Measurements from ENCODE around the gene LRRC4. TPM values are rescaled to one million over a fixed set of nuclear protein-coding genes. Genes with fewer than 3 reads are reported as not detected.

LRRC4 gene
- total and polyA plus RNA-seq, 8 donors = 0.45 to 61.8 (median 1.1) TPM; not detected in 1

DNA sequence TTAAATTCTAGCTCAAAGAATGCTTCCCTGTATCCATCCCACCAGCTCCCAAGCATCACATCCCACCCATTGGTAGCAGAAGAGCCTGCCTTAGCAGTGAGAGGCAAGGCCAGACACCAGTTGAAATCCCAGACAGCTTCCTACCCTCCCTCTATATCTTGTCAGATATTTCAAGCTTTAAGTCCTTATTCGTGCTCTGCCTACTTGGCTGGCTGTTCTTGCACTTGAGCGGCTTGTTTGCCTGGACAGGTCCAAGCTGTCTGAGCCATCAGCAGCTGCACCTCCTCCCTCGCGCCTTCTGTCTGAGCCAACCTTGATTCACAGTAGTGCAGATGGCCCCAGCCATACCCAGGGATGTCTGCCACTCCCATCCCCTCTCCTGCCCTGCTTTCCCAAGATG, 16.4 kb downstream of the LRRC4 start:
- 85 to 98% (median 96%) methylated on average over 4 of the region's 4 CpGs for WGBS, 5 donors
- intact Hi-C loops (cut with DNase I; ENCODE audit: low total_unique reads) = no loop called here
- TF ChIP-seq EP300 (IDR thresholded peaks at IDR 0.05) (no peak), POLR2A (IDR thresholded peaks at IDR 0.05) (no peak), POLR2AphosphoS5 (IDR thresholded peaks at IDR 0.05) (no peak)
- TF ChIP-seq, protein P1, sequence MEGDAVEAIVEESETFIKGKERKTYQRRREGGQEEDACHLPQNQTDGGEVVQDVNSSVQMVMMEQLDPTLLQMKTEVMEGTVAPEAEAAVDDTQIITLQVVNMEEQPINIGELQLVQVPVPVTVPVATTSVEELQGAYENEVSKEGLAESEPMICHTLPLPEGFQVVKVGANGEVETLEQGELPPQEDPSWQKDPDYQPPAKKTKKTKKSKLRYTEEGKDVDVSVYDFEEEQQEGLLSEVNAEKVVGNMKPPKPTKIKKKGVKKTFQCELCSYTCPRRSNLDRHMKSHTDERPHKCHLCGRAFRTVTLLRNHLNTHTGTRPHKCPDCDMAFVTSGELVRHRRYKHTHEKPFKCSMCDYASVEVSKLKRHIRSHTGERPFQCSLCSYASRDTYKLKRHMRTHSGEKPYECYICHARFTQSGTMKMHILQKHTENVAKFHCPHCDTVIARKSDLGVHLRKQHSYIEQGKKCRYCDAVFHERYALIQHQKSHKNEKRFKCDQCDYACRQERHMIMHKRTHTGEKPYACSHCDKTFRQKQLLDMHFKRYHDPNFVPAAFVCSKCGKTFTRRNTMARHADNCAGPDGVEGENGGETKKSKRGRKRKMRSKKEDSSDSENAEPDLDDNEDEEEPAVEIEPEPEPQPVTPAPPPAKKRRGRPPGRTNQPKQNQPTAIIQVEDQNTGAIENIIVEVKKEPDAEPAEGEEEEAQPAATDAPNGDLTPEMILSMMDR (IDR thresholded peaks at IDR 0.05) = no peak
- no peak overlapping the region for H3K4me3 ChIP-seq
- no peak overlapping the region for H3K27ac ChIP-seq
- H3K27me3 ChIP-seq = no peaks in the 10 kb centered on the region
- no peak for DNase-seq
- H3K4me1 ChIP-seq = peaks cover 17 to 40% (median 30%) of the 10 kb centered on the region in 4 donors
- H3K36me3 ChIP-seq = peaks cover 0 to 28% (median 9%) of the 10 kb centered on the region in 4 donors
- no peaks in the 10 kb centered on the region for H3K9me3 ChIP-seq

DNA sequence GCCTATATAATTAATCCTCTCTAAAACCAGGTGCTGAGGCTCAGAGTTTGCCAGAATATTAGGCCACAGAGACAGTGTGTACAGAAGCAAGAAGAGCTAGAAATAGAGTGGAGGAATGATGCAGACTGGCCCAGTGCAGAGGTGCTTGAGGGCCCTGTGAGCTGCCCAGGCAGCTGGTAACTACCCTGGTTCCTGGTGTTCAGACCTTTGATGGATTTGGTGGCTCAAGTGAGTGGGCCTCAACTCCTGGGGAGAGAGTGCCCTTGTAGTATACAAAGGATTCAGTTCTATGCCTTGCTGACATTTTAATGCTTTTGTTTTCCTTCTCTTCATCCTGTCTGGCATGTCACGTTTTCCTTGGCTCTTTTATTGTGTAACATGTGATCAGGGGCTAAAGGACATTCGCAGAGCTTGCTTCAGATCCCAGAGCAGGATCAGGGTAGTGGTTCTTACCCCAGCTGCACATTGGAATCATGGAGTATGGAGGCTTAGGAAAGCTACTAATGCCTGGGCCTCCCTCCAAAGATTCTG, 20.0 kb downstream of the LRRC4 start:
- WGBS, 5 donors = 48 to 64% (median 53%) methylated on average over 2 of the region's 2 CpGs
- H3K27ac ChIP-seq = peak overlapping the region in 1 of 5 donors; percentile 53
- intact Hi-C loops (cut with DNase I; ENCODE audit: low total_unique reads) = no loop called here

DNA sequence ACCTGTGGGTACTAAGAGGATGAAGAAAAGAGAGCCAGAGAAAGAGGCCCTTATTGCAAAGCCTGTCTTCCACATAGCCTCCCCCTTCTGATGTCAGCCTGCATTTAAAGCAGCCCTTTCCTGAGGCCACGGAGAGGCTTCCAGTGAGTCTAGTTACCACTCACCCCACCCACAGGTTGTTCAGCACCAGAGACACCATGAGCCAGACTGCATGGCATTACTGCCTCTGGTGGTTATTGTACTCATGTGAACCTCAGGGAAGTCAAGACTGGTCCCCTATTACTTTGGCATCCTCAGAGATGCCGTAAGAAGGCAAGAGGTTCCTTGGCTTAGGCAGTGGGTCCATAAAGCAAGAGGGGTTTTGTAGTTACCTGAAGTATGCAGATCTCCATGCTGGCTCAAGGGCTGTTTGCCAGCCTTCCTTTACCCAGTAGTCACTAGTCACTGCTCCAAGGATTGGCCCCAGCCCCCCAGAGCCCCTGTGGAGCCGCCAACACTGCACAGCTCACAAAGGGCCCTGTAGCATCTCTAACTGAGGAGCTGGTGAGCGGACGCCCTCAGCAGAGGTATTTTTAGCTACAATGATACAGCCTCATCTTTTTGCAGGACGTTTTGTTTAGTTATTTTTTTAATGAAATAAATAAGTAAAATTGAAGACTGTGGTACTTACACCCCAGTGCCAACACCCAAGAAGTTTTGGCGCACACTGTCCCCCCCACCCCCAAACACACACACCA, 20.7 kb downstream of the LRRC4 start:
- peak overlapping the region in 1 of 5 donors; percentile 53 for H3K27ac ChIP-seq
- 66 to 91% (median 85%) methylated on average over 7 of the region's 7 CpGs for WGBS, 5 donors
- peaks cover 0 to 37% (median 14%) of the 10 kb centered on the region in 4 donors for H3K4me1 ChIP-seq
- TF ChIP-seq POLR2AphosphoS5 (IDR thresholded peaks at IDR 0.05) = no peak
- TF ChIP-seq, protein P1 (IDR thresholded peaks at IDR 0.05) = no peak
- TF ChIP-seq POLR2A (IDR thresholded peaks at IDR 0.05) = no peak
- TF ChIP-seq EP300 (IDR thresholded peaks at IDR 0.05) = no peak
- no peaks in the 10 kb centered on the region for H3K27me3 ChIP-seq
- no peaks in the 10 kb centered on the region for H3K9me3 ChIP-seq
- intact Hi-C loops (cut with DNase I; ENCODE audit: low total_unique reads) = no loop called here
- DNase-seq = no peak
- no peak overlapping the region for H3K4me3 ChIP-seq
- peaks cover 0 to 30% (median 10%) of the 10 kb centered on the region in 4 donors for H3K36me3 ChIP-seq

More for the DNA sequence above, 20.0 kb downstream of the LRRC4 start:
- TF ChIP-seq, protein P1 (IDR thresholded peaks at IDR 0.05) = no peak
- TF ChIP-seq POLR2AphosphoS5 (IDR thresholded peaks at IDR 0.05) (no peak), POLR2A (IDR thresholded peaks at IDR 0.05) (no peak), EP300 (IDR thresholded peaks at IDR 0.05) (no peak)
- Histone ChIP-seq H3K9me3 (no peaks in the 10 kb centered on the region), H3K36me3 (peaks cover 0 to 23% (median 10%) of the 10 kb centered on the region in 4 donors), H3K4me3 (no peak overlapping the region), H3K4me1 (peaks cover 0 to 33% (median 13%) of the 10 kb centered on the region in 4 donors), H3K27me3 (no peaks in the 10 kb centered on the region)
- DNase-seq = no peak

DNA sequence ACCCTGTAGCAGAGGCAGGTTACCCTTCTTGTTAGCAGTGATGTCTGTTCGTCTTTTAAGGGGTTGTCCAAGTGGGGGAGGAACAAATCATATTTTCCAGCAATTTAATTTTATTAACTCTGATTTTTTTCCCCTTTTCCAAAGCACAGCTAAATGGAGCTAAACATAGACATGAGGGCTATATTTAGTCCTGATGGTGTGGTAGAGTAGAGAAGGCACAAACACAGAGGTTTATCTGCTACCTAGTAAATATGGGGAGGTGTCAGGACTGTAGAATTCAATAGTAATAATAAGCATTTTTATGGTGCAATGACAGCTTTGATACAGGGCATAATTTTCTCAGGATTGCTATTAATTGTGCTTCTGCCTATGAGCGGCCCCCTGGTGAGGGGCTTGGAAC, 22.5 kb downstream of the LRRC4 start:
- 92 to 98% (median 96%) methylated on average over 2 of the region's 2 CpGs for WGBS, 5 donors
- H3K4me1 ChIP-seq = peaks cover 9 to 52% (median 29%) of the 10 kb centered on the region in 4 donors
- TF ChIP-seq POLR2AphosphoS5 (IDR thresholded peaks at IDR 0.05) = no peak
- TF ChIP-seq, protein P1 (IDR thresholded peaks at IDR 0.05) = no peak
- TF ChIP-seq POLR2A (IDR thresholded peaks at IDR 0.05) = no peak
- no peak for TF ChIP-seq EP300 (IDR thresholded peaks at IDR 0.05)
- no peak for DNase-seq
- intact Hi-C loops (cut with DNase I; ENCODE audit: low total_unique reads) = no loop called here
- H3K27me3 ChIP-seq = no peaks in the 10 kb centered on the region
- no peak overlapping the region for H3K27ac ChIP-seq
- H3K9me3 ChIP-seq = no peaks in the 10 kb centered on the region
- no peak overlapping the region for H3K4me3 ChIP-seq
- H3K36me3 ChIP-seq = peaks cover 0 to 23% (median 8%) of the 10 kb centered on the region in 4 donors

Measured in stomach (tissue), 9 donors.